Ishikawa (cell line): ENCODE measurements around the gene RARB.

Experiments used
- CEBPB ChIP-seq: IDR thresholded peaks from 2 replicates; pipeline ENCODE4 v1.6.1; 2012
- CREB1 ChIP-seq: IDR thresholded peaks from 2 replicates; pipeline ENCODE4 v1.6.1; 2012; ENCODE audit warnings: low read depth
- EGR1 ChIP-seq: IDR thresholded peaks from 2 replicates; pipeline ENCODE4 v1.6.1; 2012
- EP300 ChIP-seq: IDR thresholded peaks from 2 replicates; pipeline ENCODE4 v1.6.1; 2012; ENCODE audit warnings: borderline replicate concordance
- FOXM1 ChIP-seq: IDR thresholded peaks from 2 replicates; pipeline ENCODE4 v1.6.1; 2012; ENCODE audit warnings: low read depth, borderline replicate concordance
- NFIC ChIP-seq: IDR thresholded peaks from 2 replicates; pipeline ENCODE4 v1.6.1; 2012
- RAD21 ChIP-seq: IDR thresholded peaks from 2 replicates; pipeline ENCODE4 v1.6.1; 2012; ENCODE audit warnings: low read depth
- TAF1 ChIP-seq: IDR thresholded peaks from 2 replicates; pipeline ENCODE4 v1.6.1; 2012; ENCODE audit warnings: low read depth, mild to moderate bottlenecking
- TCF12 ChIP-seq: IDR thresholded peaks from 2 replicates; pipeline ENCODE4 v1.6.1; 2012; ENCODE audit warnings: low read depth
- TEAD4 ChIP-seq: IDR thresholded peaks from 2 replicates; pipeline ENCODE4 v1.6.1; 2012
- YY1 ChIP-seq: IDR thresholded peaks from 2 replicates; pipeline ENCODE4 v1.6.1; 2012; ENCODE audit warnings: low read depth
- ZBTB7A ChIP-seq: IDR thresholded peaks from 2 replicates; pipeline ENCODE4 v1.6.1; 2012; ENCODE audit warnings: low read depth
- TF ChIP-seq, protein P1 (sequence below): IDR thresholded peaks from 2 replicates; pipeline ENCODE4 v1.6.1; 2012
- TF ChIP-seq, protein P2 (sequence below): IDR thresholded peaks from 2 replicates; pipeline ENCODE4 v1.6.1; 2012; ENCODE audit warnings: low read depth, mild to moderate bottlenecking
- TF ChIP-seq, protein P3 (sequence below): IDR thresholded peaks from 2 replicates; pipeline ENCODE4 v1.6.1; 2012

Gene RARB

DNA sequence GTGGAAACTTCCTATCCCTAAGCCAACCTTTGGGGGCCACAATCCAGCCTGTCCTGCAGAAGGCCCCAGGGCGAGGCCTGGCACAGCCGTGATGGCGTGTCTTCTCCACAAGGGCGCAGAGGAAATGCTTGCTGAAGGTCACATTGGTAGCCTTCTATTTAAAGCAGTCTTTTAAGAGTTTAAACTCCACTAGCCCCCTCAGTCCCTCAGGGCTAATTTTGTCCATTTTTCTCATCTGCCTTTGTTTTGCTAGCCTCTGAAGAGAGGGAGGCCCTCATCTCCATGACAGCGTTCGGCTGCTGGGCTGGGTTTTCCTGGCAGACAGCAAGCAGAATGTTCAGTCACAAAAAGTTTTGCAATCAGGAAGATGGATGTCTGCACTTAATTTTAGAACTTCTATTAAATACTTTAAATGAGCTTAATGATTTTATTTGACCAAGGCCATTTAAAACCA is 40.8 kb downstream of the RARB start:
- no peak for TF ChIP-seq EGR1
- no peak for TF ChIP-seq EP300
- no peak for TF ChIP-seq ZBTB7A
- no peak for TF ChIP-seq CREB1
- no peak for TF ChIP-seq CEBPB
- TF ChIP-seq, protein P1, sequence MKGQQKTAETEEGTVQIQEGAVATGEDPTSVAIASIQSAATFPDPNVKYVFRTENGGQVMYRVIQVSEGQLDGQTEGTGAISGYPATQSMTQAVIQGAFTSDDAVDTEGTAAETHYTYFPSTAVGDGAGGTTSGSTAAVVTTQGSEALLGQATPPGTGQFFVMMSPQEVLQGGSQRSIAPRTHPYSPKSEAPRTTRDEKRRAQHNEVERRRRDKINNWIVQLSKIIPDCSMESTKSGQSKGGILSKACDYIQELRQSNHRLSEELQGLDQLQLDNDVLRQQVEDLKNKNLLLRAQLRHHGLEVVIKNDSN = no peak
- TF ChIP-seq, protein P2, sequence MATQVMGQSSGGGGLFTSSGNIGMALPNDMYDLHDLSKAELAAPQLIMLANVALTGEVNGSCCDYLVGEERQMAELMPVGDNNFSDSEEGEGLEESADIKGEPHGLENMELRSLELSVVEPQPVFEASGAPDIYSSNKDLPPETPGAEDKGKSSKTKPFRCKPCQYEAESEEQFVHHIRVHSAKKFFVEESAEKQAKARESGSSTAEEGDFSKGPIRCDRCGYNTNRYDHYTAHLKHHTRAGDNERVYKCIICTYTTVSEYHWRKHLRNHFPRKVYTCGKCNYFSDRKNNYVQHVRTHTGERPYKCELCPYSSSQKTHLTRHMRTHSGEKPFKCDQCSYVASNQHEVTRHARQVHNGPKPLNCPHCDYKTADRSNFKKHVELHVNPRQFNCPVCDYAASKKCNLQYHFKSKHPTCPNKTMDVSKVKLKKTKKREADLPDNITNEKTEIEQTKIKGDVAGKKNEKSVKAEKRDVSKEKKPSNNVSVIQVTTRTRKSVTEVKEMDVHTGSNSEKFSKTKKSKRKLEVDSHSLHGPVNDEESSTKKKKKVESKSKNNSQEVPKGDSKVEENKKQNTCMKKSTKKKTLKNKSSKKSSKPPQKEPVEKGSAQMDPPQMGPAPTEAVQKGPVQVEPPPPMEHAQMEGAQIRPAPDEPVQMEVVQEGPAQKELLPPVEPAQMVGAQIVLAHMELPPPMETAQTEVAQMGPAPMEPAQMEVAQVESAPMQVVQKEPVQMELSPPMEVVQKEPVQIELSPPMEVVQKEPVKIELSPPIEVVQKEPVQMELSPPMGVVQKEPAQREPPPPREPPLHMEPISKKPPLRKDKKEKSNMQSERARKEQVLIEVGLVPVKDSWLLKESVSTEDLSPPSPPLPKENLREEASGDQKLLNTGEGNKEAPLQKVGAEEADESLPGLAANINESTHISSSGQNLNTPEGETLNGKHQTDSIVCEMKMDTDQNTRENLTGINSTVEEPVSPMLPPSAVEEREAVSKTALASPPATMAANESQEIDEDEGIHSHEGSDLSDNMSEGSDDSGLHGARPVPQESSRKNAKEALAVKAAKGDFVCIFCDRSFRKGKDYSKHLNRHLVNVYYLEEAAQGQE = no peak
- TF ChIP-seq TAF1 = no peak
- TF ChIP-seq NFIC = no peak
- no peak for TF ChIP-seq TEAD4
- TF ChIP-seq YY1 = no peak
- no peak for TF ChIP-seq RAD21
- TF ChIP-seq FOXM1 = no peak
- TF ChIP-seq TCF12 = no peak
- TF ChIP-seq, protein P3, sequence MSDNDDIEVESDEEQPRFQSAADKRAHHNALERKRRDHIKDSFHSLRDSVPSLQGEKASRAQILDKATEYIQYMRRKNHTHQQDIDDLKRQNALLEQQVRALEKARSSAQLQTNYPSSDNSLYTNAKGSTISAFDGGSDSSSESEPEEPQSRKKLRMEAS = no peak

DNA sequence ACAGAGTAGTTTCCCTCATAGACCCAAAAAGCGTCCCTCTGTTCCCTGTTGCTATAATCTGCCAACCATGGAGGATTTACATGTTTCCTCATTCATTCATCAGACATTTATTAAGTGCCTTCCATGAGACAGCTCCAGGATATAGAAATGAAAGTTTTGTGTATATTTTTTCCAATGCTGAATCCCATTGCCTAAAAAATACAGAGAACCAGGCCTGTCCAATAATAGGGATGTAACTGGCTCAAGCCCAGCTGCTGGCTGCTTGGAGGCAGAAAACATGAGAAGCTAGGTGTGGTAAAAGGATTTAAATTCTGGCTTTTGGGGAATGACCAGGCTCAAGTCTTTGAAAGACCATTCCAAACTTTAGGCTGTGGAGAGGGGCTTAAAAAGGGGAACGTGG is 41.5 kb downstream of the RARB start:
- TF ChIP-seq ZBTB7A (no peak), YY1 (no peak)

DNA sequence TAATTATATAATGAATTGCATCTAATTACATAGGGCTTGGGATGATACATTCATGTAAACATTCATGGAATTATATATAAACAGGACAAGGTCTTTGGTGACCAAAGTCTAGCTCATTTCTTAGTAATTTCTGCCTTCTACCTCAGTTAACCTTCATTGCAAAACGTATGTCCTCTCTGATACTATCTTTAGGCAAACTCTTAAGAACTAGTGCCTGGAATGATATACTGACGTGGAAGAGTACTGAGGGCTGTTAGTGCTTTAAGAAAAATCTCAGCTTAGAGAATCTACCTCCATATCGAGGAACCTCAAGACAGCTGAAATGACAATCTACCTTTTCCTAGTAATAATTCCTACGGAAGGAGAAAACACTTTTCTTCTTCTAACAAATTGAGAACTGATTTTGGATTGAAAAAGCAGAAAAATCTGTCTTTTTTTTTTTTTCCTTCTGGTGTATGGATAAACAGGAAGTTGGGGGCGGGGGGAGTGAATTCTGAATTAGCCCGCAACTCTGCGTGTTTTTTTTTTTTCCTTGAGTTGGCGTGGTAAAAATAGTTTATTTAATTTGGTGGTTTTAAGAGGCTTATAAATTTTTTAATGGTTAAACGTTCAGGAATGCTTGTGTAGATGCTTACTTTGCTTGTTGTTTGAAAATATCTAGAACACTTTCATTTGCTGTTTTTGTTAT is 43.2 kb downstream of the RARB start:
- TF ChIP-seq CEBPB (no peak), RAD21 (no peak), CREB1 (no peak), FOXM1 (no peak), EP300 (no peak), TEAD4 (no peak)
- TF ChIP-seq, protein P1 = no peak

DNA sequence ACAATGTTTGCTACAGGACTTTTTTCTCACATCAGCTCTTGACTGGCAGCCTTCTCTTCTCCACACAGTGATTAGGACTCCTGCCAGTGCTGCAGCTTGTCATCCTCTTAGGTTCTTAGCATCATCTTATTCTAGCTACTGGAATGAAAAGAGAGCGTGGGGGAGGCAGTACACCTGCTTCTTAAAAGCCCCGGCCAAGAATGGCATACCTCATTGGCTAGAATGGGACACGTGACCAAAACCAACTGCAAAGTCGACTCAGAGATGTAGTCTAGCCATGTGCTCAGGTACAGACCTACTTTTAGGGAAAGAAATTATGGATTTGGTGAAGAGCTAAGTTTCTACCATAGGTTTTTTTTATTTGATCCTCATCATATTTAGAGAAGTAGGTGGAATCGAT is 44.1 kb downstream of the RARB start:
- TF ChIP-seq, protein P1 = peak; percentile 21; the same call in 1 of the 2 replicates
- no peak for TF ChIP-seq CREB1
- no peak for TF ChIP-seq ZBTB7A
- TF ChIP-seq, protein P3 = no peak
- TF ChIP-seq, protein P2 = no peak
- no peak for TF ChIP-seq NFIC

DNA sequence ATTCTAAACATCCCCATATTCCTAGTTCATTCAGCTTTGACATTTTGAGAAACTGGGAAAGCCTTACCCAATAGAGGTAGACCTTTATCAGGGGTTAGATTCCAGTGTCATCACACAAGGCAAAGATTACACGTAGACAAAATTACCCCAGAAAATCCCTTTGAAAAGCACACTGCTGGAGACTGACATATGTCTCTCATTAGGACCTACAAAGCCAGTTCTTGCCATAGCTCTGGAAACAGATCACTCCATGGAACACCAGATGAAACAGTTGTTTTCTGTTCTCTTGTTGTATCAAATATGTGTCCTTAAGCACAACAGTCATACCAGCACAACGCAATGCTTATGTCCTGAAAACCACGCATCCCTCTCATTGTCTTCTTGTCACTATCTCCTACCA is 44.7 kb downstream of the RARB start:
- no peak for TF ChIP-seq ZBTB7A
- no peak for TF ChIP-seq TCF12
- TF ChIP-seq EP300 = no peak
- TF ChIP-seq, protein P2 = no peak
- no peak for TF ChIP-seq YY1
- no peak for TF ChIP-seq FOXM1
- no peak for TF ChIP-seq EGR1
- TF ChIP-seq CREB1 = no peak
- no peak for TF ChIP-seq TAF1
- no peak for TF ChIP-seq RAD21
- no peak for TF ChIP-seq TEAD4
